Testis (tissue), 2 donors: ENCODE results near the gene USP32.

Experiments used
- POLR2A ChIP-seq: fragments of 450-650 bp; IDR thresholded peaks from one replicate; pipeline ENCODE4 v1.6.1; 2017; ENCODE audit warnings: antibody characterized with exemption, mild to moderate bottlenecking, moderate library complexity
- TF ChIP-seq, protein P1 (sequence below), 3 experiments: fragments of 450-650 bp in 2 of 3; fragments of 200-600 bp in 1 of 3; sonication (generic) in 1 of 3; IDR thresholded peaks; one replicate each; pipeline ENCODE4 v1.5.1; 2016 to 2019; ENCODE audit warnings: antibody characterized with exemption in 3 of 3, mild to moderate bottlenecking in 2 of 3, moderate library complexity in 1 of 3

DNA sequence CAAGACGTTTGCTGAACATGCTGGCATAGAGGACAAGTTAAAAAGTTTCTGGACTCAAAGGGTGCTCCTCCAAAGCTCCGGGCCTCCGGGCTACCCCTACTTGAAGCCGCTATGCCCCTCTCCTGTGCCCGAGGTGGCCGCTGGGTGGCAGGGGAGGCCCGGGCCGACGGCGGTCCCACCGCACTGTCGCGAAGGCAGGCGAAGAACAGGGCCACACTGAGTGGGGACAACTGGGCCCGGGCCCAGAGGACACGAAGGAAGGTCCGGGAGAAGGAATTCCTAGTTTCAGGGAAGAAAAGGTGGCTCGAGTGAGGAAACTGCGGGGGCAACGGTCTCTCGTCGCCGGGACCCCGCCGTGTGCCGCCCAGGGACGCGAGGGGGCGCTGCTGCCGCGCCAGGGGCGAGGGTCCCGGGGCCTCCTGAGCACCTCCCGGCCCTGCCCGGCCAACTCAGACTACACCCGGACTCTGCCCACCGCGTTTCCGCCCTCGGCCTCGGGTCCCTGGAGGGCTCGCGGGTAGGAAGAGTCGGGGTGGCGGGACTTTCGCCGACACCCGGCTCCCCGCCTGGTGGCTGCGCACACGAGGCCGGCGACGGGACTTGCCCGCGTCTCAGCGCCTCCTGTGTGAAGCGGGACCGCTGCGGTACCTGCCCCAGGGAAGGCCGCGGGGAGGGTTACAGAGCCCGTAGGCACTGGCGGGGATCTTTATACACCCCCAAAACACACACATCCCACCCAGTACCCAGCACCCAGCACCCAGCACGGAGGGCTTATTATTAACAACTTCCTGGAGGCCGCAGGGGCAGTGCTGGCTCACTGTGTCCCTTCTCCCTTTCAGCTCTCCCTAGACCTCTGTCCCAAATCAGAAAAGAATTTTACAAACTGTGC lies 29.6 kb upstream of the USP32 start:
- TF ChIP-seq, protein P1, sequence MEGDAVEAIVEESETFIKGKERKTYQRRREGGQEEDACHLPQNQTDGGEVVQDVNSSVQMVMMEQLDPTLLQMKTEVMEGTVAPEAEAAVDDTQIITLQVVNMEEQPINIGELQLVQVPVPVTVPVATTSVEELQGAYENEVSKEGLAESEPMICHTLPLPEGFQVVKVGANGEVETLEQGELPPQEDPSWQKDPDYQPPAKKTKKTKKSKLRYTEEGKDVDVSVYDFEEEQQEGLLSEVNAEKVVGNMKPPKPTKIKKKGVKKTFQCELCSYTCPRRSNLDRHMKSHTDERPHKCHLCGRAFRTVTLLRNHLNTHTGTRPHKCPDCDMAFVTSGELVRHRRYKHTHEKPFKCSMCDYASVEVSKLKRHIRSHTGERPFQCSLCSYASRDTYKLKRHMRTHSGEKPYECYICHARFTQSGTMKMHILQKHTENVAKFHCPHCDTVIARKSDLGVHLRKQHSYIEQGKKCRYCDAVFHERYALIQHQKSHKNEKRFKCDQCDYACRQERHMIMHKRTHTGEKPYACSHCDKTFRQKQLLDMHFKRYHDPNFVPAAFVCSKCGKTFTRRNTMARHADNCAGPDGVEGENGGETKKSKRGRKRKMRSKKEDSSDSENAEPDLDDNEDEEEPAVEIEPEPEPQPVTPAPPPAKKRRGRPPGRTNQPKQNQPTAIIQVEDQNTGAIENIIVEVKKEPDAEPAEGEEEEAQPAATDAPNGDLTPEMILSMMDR (IDR thresholded peaks at IDR 0.05): peak; percentile 64 to 89 (median 89)
- no peak for TF ChIP-seq POLR2A
